Kidney epithelial cell (primary cell): ENCODE data around the gene CAPN7. TPM values are rescaled to one million over a fixed set of nuclear protein-coding genes. Genes with fewer than 3 reads are reported as not detected.

Experiments used
- DNase-seq: peaks from one replicate; pipeline ENCODE4 v3.0.0-alpha.2; 2010; ENCODE audit warnings: low read depth
- H3K27me3 ChIP-seq: 2 replicates; pipeline ENCODE4 v1.6.0; 2011; ENCODE audit warnings: low read length; ENCODE audit not compliant: control insufficient read depth, insufficient read depth
- H3K36me3 ChIP-seq: 2 replicates; pipeline ENCODE4 v1.5.1; 2011; ENCODE audit warnings: low read length; ENCODE audit not compliant: control insufficient read depth, insufficient read depth
- H3K4me3 ChIP-seq: 2 replicates; pipeline ENCODE4 v1.5.1; 2011; ENCODE audit warnings: low read depth, mild to moderate bottlenecking, control low read depth, low read length
- total RNA-seq: library from RNA; depleted of rRNA; stranded (reverse); fragments of >200 nt; gene quantifications from 2 replicates; pipeline ENCODE4 v1.2.3, GENCODE V29; 2015
- TF ChIP-seq, protein P1 (sequence below): IDR thresholded peaks from 2 replicates; pipeline ENCODE4 v1.5.1; 2011; ENCODE audit warnings: mild to moderate bottlenecking, moderate library complexity, low read length, control low read depth, inconsistent platforms; ENCODE audit not compliant: insufficient read depth, poor library complexity, severe bottlenecking

CAPN7 gene
- total RNA-seq, 1 donor from 2014 or later, result 15.8 TPM

DNA sequence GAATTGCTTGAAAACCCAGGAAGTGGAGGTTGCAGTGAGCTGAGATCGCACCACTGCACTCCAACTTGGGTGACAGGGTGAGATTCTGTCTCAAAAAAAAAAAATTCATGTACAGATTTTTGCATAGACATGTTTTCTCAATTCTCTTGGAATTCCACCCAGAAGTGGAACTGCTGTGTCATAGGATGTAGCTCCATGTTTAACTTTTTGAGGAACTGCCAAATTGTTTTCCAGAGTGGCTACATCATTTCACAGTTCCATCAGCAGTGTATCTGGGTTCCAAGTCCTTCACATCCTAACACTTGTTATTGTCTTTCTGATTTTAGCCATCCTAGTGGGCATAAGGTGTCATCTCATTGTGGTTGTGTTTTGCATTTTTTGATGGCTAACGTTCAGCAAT, 9.9 kb downstream of the CAPN7 start:
- no peak for DNase-seq
- TF ChIP-seq, protein P1, sequence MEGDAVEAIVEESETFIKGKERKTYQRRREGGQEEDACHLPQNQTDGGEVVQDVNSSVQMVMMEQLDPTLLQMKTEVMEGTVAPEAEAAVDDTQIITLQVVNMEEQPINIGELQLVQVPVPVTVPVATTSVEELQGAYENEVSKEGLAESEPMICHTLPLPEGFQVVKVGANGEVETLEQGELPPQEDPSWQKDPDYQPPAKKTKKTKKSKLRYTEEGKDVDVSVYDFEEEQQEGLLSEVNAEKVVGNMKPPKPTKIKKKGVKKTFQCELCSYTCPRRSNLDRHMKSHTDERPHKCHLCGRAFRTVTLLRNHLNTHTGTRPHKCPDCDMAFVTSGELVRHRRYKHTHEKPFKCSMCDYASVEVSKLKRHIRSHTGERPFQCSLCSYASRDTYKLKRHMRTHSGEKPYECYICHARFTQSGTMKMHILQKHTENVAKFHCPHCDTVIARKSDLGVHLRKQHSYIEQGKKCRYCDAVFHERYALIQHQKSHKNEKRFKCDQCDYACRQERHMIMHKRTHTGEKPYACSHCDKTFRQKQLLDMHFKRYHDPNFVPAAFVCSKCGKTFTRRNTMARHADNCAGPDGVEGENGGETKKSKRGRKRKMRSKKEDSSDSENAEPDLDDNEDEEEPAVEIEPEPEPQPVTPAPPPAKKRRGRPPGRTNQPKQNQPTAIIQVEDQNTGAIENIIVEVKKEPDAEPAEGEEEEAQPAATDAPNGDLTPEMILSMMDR, result no peak
- no peaks in the 10 kb centered on the region for H3K27me3 ChIP-seq
- H3K4me3 ChIP-seq, result no peak overlapping the region
- H3K36me3 ChIP-seq, result peaks cover 3% of the 10 kb centered on the region

DNA sequence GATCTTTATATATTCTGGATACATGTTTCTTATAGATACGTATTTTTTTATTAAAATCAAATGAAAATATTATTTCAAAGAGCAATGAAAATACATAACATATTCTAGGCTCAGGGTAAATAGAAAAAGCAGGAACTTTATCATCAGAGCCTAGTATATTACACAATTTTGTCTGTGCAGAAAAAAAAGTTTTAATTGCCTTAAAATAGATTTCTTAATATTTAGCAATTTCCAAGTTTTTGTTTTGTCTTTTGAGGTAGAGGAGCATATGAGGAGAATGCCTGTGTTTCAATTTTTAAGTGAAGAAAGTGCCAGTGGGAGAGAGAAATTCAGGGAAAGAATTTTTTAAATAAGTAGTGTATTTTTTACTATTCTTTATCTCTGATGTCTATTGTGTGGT, 10.5 kb downstream of the CAPN7 start:
- no peak overlapping the region for H3K4me3 ChIP-seq
- peaks cover 3% of the 10 kb centered on the region for H3K36me3 ChIP-seq
- no peaks in the 10 kb centered on the region for H3K27me3 ChIP-seq
- DNase-seq, result no peak
- TF ChIP-seq, protein P1, result no peak

DNA sequence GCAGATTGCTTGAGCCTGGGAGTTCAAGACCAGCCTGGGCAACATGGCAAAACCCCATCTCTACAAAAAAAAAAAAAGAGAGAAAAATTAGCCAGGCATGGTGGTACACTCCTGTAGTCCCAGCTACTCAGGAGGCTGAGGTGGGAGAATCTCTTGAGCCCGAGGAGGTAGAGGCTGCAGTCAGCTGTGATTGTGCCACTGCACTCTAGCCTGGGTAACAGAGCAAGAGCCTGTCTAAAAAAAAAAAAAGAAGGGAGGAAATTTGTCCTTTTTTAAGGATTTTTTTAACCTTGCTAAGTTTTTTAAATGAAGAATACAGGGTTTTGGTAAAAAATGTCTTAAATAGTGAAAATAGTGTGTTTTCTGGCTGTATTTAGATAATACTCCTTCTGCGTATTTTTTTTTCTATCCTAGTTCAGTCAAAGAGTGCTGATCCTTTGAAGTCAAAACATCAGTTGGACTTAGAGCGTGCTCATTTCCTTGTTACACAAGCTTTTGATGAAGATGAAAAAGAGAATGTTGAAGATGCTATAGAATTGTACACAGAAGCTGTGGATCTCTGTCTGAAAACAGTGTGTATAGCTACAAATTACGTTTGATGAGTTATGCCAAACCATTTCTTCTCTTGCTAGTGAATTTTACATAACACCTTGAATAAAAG, 11.1 kb downstream of the CAPN7 start:
- H3K4me3 ChIP-seq, result no peak overlapping the region
- no peaks in the 10 kb centered on the region for H3K27me3 ChIP-seq
- peaks cover 3% of the 10 kb centered on the region for H3K36me3 ChIP-seq
- DNase-seq, result no peak
- TF ChIP-seq, protein P1, result no peak

DNA sequence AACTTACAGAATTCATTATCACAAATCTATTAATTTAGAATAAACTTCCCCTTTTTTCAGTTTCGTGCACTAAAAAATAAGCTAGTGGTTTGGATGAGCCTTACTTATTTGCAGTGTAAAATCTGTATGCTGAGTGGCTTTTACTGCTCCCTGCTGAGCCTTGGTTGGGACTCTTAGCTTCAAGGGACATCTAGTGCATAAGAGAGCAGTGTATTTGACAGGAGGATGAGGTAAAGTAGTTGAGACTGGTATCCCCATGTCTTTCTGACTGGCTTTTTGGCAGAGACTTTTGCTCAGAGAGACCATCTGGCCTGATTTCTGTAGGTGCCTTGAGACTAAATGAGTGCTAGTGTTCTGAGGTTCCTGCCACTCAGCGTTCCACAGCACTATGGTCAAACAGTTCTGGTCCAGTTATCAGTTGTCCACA, 11.8 kb downstream of the CAPN7 start:
- no peak for DNase-seq
- no peak overlapping the region for H3K4me3 ChIP-seq
- H3K27me3 ChIP-seq, result no peaks in the 10 kb centered on the region
- peaks cover 3% of the 10 kb centered on the region for H3K36me3 ChIP-seq
- TF ChIP-seq, protein P1, result no peak

DNA sequence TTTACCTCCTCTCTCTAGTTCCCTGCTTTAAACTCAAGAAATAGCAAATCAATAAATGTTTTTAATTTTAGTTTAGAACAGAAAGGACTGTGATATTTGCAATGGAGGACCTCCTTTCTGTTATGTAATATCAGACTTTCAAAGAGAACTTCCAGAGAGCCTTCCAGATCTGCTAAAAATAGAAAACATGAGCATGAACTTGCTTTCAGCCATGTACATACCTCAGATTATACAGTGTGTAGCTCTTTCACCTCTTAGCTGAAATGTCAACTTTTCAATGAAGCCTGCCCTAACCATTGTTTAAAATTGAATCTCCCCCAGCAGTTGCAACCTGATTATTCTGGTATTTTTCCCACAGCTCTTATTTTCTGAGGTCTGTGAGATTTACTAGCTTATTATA, 12.6 kb downstream of the CAPN7 start:
- no peak overlapping the region for H3K4me3 ChIP-seq
- TF ChIP-seq, protein P1, result no peak
- H3K27me3 ChIP-seq, result no peaks in the 10 kb centered on the region
- H3K36me3 ChIP-seq, result peaks cover 3% of the 10 kb centered on the region
- DNase-seq, result no peak

DNA sequence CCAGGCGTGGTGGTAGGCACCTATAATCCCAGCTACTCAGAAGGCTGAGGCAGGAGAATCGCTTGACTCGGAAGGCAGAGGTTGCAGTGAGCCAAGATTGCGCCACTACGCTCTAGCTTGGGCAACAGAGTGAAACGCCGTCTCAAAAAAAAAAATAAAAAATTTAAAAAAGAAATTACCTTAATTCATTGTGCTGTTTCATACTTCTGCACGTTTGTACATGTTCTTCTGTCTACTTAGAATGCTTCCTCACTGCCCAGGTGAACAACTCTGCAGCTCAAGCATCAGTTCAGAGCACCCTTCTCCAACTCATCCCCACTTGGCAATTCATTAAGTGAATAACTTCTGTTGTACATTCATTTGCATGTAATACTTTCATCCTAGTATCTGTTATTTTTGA, 14.0 kb downstream of the CAPN7 start:
- peaks cover 3% of the 10 kb centered on the region for H3K36me3 ChIP-seq
- DNase-seq, result no peak
- TF ChIP-seq, protein P1, result no peak
- H3K4me3 ChIP-seq, result no peak overlapping the region
- H3K27me3 ChIP-seq, result no peaks in the 10 kb centered on the region
